SKM-1 treated with dmso at 0.1 percent for 144 hours (cell line): ENCODE data around the gene BICDL1.
A peak's percentile ranks its signal among the peaks of the same experiment; 100 is the strongest.

Experiments
- DNase-seq: peaks from one replicate; lab custom pipeline; 2025; ENCODE audit not compliant: unreplicated experiment; lab: John Stamatoyannopoulos, UW

The BICDL1 gene

GRCh38 chr12:120098756-120099470 lies 109.9 kb downstream of the BICDL1 start:
- DNase-seq: no peak

- no peak for DNase-seq
These were observed 110.7 kb downstream of the BICDL1 start for GRCh38 chr12:120099738-120100137.

DNA sequence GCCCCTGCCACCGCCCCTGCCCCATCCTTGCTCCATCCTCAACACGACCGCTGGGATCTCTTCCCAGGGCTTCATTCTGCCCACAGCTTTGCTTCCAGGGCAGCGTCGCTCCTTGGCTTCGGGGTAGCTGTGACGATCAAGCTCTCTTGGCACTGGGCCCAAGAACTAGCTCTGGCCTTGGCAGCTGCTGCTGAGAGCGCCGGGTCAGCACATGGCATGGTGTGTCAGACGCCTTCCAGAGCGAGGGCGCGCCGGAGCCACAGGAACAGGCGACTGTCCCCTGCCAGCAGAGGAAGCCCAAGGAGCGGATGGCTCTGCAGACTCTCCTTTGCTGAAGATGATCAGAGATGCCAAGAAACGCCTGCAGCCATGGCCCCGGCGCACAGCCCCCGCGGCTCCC lies 111.6 kb downstream of the BICDL1 start:
- DNase-seq: no peak

DNA sequence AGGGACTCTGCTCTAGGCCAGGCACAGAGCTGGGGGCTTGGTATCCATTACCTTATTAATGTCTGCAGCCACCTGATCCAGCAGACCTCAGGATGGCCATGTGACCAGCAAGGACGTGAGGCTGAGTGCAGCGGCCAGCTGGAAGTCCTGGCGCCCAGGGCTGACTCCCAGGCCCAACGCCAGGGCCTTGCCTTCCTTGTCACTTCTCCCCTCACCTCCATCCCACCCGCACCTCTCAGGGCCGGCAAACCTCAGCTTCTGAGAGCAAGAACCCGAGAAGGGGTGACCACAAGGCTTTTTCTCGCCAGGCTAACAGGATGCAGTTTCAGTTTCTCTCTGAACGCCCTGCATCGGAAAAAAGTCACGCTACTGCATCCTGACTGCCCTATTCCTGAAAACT lies 112.1 kb downstream of the BICDL1 start:
- no peak for DNase-seq

GRCh38 chr12:120101617-120102016 lies 112.6 kb downstream of the BICDL1 start:
- no peak for DNase-seq

- DNase-seq: no peak
These were observed 113.4 kb downstream of the BICDL1 start for GRCh38 chr12:120102189-120103043.

DNA sequence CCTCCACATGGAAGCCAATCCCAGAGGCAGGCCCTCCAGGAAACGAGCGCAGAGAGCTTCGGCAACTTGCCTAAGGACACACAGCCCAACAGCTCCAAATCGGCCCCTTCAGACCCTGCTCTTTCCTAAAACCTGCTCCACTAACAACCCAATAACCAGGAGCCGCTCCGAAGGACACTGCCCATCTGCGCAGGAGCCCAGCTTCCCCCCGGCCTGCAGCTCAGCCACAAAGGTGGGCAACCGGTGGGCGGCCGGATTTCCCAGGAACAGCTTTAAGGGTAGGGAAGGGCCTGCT lies 114.0 kb downstream of the BICDL1 start:
- DNase-seq: no peak

GRCh38 chr12:120103371-120103770 lies 114.3 kb downstream of the BICDL1 start:
- no peak for DNase-seq

DNA sequence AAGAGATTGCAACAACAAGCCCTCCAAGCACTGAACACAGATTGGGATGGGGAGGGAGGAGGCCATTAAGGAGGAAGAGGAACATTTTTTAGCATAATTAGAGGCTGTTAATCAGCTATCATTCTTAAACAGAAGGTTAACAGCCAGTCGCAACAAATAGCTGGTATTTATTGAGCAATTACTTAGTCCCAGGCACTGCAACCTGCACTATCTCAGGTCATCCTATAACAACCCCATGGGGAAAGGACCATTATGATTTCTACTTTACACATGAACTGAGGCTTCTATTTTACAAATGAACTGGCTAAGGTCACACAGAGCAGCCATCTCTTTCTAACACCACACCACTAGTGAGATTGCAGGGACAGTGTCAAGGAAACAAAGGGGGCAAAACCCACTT lies 117.1 kb downstream of the BICDL1 start:
- DNase-seq: no peak

GRCh38 chr12:120109570-120110267 lies 120.7 kb downstream of the BICDL1 start:
- no peak for DNase-seq

- DNase-seq: peak; percentile 64
These were observed 121.8 kb downstream of the BICDL1 start for GRCh38 chr12:120110550-120111501.

DNA sequence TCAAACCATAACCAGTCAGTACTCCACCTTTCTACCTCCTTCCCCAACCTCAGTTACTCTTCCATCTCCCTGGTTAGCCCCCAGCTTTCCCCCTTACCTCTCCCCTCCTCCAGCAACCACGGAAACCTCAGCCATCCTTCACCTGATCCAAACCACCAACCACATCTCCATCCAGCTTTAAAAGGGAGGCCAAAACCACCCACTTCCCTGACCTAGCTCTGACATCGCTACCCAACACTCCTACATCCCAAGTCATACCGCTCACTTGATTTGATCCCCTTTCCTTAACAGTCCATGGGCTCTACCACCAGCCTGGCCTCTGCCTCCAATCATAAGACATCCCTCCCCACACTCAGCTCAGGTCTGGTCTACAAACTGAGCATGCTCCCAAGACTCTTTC lies 126.0 kb downstream of the BICDL1 start:
- DNase-seq: no peak

DNA sequence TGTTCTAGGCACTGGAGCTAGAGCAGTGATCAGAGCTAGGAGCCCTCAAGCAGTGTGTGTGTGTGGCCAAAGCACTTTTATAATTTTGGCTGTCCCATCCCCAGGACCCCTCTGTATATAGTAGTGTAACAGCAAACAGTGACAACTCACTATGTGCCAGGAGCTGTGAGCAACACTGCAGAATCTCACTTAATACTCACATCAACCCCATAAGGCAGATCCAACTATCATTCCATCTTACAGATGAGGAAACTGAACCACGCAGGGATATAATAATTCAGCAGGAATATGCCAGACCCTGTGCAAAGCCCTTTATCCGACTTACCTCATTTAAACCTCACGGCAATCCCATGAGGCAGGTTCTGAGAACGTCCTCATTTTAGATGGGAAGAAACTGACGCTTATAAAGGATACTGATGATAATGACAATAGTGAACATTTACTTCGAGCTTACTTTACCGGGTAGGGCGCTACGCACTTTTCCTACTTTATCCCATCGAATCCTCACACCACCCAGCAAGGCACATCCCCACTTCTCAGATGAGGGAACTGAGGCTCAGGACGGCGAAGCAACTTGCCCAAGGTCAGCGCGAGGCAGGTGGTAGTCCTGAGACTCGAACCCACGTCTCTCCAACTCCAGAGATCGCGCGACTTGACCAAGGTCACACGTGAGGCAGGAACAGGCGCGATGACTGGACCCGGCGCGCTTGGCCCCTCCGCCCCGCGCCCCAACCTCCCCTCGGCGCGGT lies 126.8 kb downstream of the BICDL1 start:
- no peak for DNase-seq

- no peak for DNase-seq
These were observed 127.4 kb downstream of the BICDL1 start, which contains the start of gene RAB35 for GRCh38 chr12:120116441-120116791. RAB35 (minus strand) TSS chr12:120116753; CDS start chr12:120116650, 103 bp downstream.

- DNase-seq: peak; percentile 61
These were observed 128.0 kb downstream of the BICDL1 start for GRCh38 chr12:120116792-120117651.

GRCh38 chr12:120117961-120118320 lies 128.9 kb downstream of the BICDL1 start:
- DNase-seq: no peak

DNA sequence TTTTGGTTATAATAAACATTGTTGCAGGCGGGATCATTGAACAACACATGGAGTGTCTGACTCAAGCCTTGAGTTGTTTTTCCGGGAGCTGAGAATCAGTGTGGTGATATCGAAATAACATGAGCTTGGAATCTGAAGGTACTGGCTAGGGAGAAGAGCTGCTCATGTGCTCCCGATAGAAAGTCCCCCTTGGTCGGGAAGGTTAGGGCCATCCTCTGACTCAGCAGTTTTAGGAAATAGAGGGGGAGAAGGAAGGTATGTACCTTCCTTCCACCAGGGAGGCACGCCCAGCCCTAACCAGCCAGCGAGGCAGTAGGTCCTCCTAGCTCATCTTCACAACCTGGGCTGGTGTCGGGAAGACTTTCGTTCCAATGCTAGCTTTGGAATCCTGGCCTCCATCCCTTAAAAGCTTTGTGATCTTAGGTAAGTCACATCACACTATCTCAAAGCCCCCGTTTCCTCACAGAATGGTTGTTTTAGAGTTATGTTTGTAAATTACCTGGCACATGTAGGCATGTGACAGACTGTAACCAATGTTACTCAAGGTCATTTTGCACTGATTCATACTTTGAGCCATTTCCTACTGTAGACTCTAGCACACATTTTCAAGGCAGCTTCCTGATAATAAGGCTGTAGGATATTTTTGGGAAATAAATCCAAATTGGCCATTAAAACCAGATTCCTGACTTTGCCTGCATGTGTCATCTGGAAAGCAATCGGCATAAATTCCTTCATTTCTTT lies 129.5 kb downstream of the BICDL1 start:
- DNase-seq: no peak

GRCh38 chr12:120119271-120119973 lies 130.4 kb downstream of the BICDL1 start:
- DNase-seq: peak; percentile 2
